ENCODE data around the gene DEFB113. TPM values are rescaled to one million over a fixed set of nuclear protein-coding genes. Genes with fewer than 3 reads are reported as not detected.

DEFB113 gene
- polyA plus RNA-seq, 1 of the 3 experiments (the other 2 are of a cell fraction): not detected

DNA sequence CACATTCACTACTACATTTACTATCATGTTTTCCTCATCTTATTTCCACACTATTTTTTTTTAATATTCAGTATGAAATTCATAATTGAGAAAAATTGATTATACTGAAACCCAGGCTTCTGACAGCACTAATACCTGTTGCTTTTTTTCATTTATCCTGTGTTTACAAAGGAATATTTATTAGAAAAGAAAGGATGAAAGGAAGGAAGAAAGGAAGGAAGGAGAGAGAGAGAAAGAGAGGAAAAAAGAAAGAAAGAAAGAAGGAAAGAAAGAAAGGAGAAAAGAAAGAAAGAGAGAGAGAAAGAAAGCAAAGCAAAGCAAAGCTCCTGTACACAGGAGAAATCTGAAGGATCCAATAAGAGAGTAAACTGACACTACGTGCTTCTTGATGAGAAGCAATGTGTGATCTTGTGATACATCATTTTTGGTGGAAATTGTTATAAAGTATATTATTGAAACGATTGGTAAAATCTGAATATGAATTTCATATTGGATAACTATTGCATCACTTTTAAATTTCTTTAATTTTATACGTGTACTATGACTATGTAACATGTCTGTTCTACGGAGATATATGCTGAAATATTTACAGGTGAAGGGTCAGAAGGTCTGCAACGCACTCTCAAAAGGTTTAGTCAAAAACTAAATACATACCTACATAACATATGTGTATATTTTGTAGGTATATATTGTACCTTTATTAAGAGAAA, 49.3 kb downstream of the DEFB113 start:
- CTCF ChIA-PET: no interaction called here
- WGBS (ENCODE audit: low lambda C conversion rate): 3% methylated on average over 5 of the region's 5 CpGs
- H3K27me3 ChIP-seq (ENCODE audit: insufficient read depth): no peaks in the 10 kb centered on the region
- no peak overlapping the region for H3K4me2 ChIP-seq
- H3K9me3 ChIP-seq: no peaks in the 10 kb centered on the region
- no peak overlapping the region for H3K4me3 ChIP-seq (ENCODE audit: low read depth in 2 of 2, low read length in 1 of 2)
- no peaks in the 10 kb centered on the region for H3K9me2 ChIP-seq
- H3K36me3 ChIP-seq (replicated peaks in 1 of 2; ENCODE audit: control insufficient read depth in 1 of 2, insufficient read depth in 2 of 2, low read length in 1 of 2): no peaks in the 10 kb centered on the region
- no peaks in the 10 kb centered on the region for H4K20me1 ChIP-seq (ENCODE audit: insufficient read depth)
- H3K27ac ChIP-seq (ENCODE audit: low read depth in 2 of 2, low read length in 1 of 2): no peak overlapping the region
- no peak overlapping the region for H2AFZ ChIP-seq (ENCODE audit: low read depth)
- peaks cover 0 to under 1% of the 10 kb centered on the region in 2 experiments; a peak in 1 of 4 replicates for H3K4me1 ChIP-seq (ENCODE audit: control insufficient read depth in 1 of 2, insufficient read depth in 2 of 2, low read depth in 1 of 2, low read length in 1 of 2)
- POLR2A ChIA-PET: no interaction called here
- H3K9ac ChIP-seq: no peak overlapping the region
- H3F3A ChIP-seq (replicated peaks; ENCODE audit: insufficient read depth): no peaks in the 10 kb centered on the region
- no peak for TF ChIP-seq POLR2AphosphoS5 (IDR thresholded peaks at IDR 0.05; ENCODE audit: low read depth, low read length)
- TF ChIP-seq, protein P1, sequence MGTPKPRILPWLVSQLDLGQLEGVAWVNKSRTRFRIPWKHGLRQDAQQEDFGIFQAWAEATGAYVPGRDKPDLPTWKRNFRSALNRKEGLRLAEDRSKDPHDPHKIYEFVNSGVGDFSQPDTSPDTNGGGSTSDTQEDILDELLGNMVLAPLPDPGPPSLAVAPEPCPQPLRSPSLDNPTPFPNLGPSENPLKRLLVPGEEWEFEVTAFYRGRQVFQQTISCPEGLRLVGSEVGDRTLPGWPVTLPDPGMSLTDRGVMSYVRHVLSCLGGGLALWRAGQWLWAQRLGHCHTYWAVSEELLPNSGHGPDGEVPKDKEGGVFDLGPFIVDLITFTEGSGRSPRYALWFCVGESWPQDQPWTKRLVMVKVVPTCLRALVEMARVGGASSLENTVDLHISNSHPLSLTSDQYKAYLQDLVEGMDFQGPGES (IDR thresholded peaks at IDR 0.05; ENCODE audit: low read depth, low read length): no peak
- TF ChIP-seq RXRA (IDR thresholded peaks at IDR 0.05; ENCODE audit: borderline replicate concordance, low read depth): no peak
- TF ChIP-seq TCF12 (IDR thresholded peaks at IDR 0.05): no peak
- no peak for TF ChIP-seq FOSL2 (IDR thresholded peaks at IDR 0.05; ENCODE audit: borderline replicate concordance, low read depth)
- TF ChIP-seq EP300 (IDR thresholded peaks at IDR 0.05; ENCODE audit: borderline replicate concordance in 1 of 2, low read depth in 1 of 2, low read length in 1 of 2): no peak
- no peak for TF ChIP-seq FOXJ3 (CRISPR knock-in tag; IDR thresholded peaks at IDR 0.05)
- TF ChIP-seq, protein P2, sequence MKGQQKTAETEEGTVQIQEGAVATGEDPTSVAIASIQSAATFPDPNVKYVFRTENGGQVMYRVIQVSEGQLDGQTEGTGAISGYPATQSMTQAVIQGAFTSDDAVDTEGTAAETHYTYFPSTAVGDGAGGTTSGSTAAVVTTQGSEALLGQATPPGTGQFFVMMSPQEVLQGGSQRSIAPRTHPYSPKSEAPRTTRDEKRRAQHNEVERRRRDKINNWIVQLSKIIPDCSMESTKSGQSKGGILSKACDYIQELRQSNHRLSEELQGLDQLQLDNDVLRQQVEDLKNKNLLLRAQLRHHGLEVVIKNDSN (IDR thresholded peaks at IDR 0.05; ENCODE audit: borderline replicate concordance, low read depth): no peak
- no peak for TF ChIP-seq JUND (IDR thresholded peaks at IDR 0.05)
- DNase-seq: no peak
- no peaks in the 10 kb centered on the region for H3K79me2 ChIP-seq (ENCODE audit: insufficient read depth)

DNA sequence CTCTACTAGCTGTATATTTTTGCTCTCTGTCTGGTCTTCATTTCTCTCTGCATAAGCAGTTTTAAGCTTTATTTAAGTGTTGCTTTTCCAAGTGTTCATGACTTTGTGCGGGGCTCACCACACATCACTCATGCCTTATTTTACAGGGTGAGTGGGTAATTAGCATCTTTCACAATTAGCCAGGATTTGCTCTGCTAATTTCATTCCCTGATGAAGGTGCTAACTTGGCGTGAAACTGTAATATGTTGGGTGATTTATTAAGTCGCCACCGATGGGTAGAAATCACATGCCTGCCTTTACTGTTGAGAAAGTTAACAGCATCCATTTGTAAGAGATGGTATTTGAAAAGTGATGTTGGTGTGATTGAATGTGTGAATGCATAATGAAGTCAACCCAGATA, 50.2 kb downstream of the DEFB113 start:
- no peak overlapping the region for H3K4me2 ChIP-seq
- no peaks in the 10 kb centered on the region for H3K27me3 ChIP-seq (ENCODE audit: insufficient read depth)
- H3F3A ChIP-seq (replicated peaks; ENCODE audit: insufficient read depth): no peaks in the 10 kb centered on the region
- DNase-seq: no peak
- no peaks in the 10 kb centered on the region for H3K9me3 ChIP-seq
- TF ChIP-seq JUND (IDR thresholded peaks at IDR 0.05): no peak
- no peak for TF ChIP-seq NRF1 (IDR thresholded peaks at IDR 0.05; ENCODE audit: low read depth, low read length)
- no peak for TF ChIP-seq MEF2A (IDR thresholded peaks at IDR 0.05; ENCODE audit: borderline replicate concordance, low read depth)
- TF ChIP-seq, protein P3, sequence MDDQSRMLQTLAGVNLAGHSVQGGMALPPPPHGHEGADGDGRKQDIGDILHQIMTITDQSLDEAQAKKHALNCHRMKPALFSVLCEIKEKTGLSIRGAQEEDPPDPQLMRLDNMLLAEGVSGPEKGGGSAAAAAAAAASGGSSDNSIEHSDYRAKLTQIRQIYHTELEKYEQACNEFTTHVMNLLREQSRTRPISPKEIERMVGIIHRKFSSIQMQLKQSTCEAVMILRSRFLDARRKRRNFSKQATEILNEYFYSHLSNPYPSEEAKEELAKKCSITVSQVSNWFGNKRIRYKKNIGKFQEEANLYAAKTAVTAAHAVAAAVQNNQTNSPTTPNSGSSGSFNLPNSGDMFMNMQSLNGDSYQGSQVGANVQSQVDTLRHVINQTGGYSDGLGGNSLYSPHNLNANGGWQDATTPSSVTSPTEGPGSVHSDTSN (IDR thresholded peaks at IDR 0.05): no peak
- TF ChIP-seq, protein P4, sequence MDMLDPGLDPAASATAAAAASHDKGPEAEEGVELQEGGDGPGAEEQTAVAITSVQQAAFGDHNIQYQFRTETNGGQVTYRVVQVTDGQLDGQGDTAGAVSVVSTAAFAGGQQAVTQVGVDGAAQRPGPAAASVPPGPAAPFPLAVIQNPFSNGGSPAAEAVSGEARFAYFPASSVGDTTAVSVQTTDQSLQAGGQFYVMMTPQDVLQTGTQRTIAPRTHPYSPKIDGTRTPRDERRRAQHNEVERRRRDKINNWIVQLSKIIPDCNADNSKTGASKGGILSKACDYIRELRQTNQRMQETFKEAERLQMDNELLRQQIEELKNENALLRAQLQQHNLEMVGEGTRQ (IDR thresholded peaks at IDR 0.05; ENCODE audit: borderline replicate concordance, low read depth, low read length): no peak
- TF ChIP-seq RFX5 (IDR thresholded peaks at IDR 0.05; ENCODE audit: low read length): no peak
- TF ChIP-seq NFIC (IDR thresholded peaks at IDR 0.05; ENCODE audit: borderline replicate concordance): no peak
- no peak for TF ChIP-seq GATA2 (CRISPR knock-in tag; IDR thresholded peaks at IDR 0.05)
- no peak for TF ChIP-seq RCOR1 (IDR thresholded peaks at IDR 0.05; ENCODE audit: low read length)
- TF ChIP-seq ELF1 (IDR thresholded peaks at IDR 0.05): no peak
- no peak for TF ChIP-seq MXI1 (IDR thresholded peaks at IDR 0.05; ENCODE audit: low read depth, low read length)
- no peak for TF ChIP-seq TCF12 (IDR thresholded peaks at IDR 0.05)
- TF ChIP-seq TAF1 (IDR thresholded peaks at IDR 0.05; ENCODE audit: borderline replicate concordance, low read depth, low read length): no peak
- TF ChIP-seq, protein P1 (IDR thresholded peaks at IDR 0.05; ENCODE audit: low read depth, low read length): no peak
- TF ChIP-seq RXRA (IDR thresholded peaks at IDR 0.05; ENCODE audit: borderline replicate concordance, low read depth): no peak
- TF ChIP-seq GABPA (IDR thresholded peaks at IDR 0.05; ENCODE audit: low read depth): no peak
- no peak overlapping the region for H3K4me3 ChIP-seq (ENCODE audit: low read depth in 2 of 2, low read length in 1 of 2)
- POLR2A ChIA-PET: no interaction called here
- H2AFZ ChIP-seq (ENCODE audit: low read depth): no peak overlapping the region
- WGBS (ENCODE audit: low lambda C conversion rate): 51% methylated on average over 4 of the region's 4 CpGs
- no peaks in the 10 kb centered on the region for H3K9me2 ChIP-seq
- H4K20me1 ChIP-seq (ENCODE audit: insufficient read depth): no peaks in the 10 kb centered on the region
- no peak overlapping the region for H3K27ac ChIP-seq (ENCODE audit: low read depth in 2 of 2, low read length in 1 of 2)
- no peaks in the 10 kb centered on the region for H3K36me3 ChIP-seq (replicated peaks in 1 of 2; ENCODE audit: control insufficient read depth in 1 of 2, insufficient read depth in 2 of 2, low read length in 1 of 2)
- H3K79me2 ChIP-seq (ENCODE audit: insufficient read depth): no peaks in the 10 kb centered on the region
- H3K9ac ChIP-seq: no peak overlapping the region
- CTCF ChIA-PET: no interaction called here
- peaks cover 0 to 3% of the 10 kb centered on the region in 2 experiments; a peak in 1 of 4 replicates for H3K4me1 ChIP-seq (ENCODE audit: control insufficient read depth in 1 of 2, insufficient read depth in 2 of 2, low read depth in 1 of 2, low read length in 1 of 2)
